Stimulated activated CD4-positive, alpha-beta T cell treated with anti-CD3 and anti-CD28 coated beads, Interleukin-12 subunit alpha, Interleukin-12 subunit beta, amount 100 ng/mL, for 48 hours (primary cell): ENCODE measurements around the gene SLC9A9.
A peak's percentile ranks its signal among the peaks of the same experiment; 100 is the strongest.
"Not testable (repeated sequence)": the region's sequence is repeated elsewhere in the genome, so short reads cannot be mapped to it uniquely, and the experiment has no call there.

Source experiments
- DNase-seq, 3 donors: peaks; one replicate each; pipeline ENCODE4 v3.0.0-alpha.2; 2020; ENCODE audit warnings: low read depth in 2 of 3, low spot score in 1 of 3

Gene SLC9A9

GRCh38 chr3:143298886-143299535, 549.3 kb downstream of the SLC9A9 start:
- DNase-seq = no peak

- DNase-seq = no peak
Measured at GRCh38 chr3:143298380-143298779, 549.9 kb downstream of the SLC9A9 start.

- DNase-seq = no peak
Measured at GRCh38 chr3:143295201-143296080, 552.8 kb downstream of the SLC9A9 start.

GRCh38 chr3:143294188-143294587, 554.1 kb downstream of the SLC9A9 start:
- DNase-seq = no peak

DNA sequence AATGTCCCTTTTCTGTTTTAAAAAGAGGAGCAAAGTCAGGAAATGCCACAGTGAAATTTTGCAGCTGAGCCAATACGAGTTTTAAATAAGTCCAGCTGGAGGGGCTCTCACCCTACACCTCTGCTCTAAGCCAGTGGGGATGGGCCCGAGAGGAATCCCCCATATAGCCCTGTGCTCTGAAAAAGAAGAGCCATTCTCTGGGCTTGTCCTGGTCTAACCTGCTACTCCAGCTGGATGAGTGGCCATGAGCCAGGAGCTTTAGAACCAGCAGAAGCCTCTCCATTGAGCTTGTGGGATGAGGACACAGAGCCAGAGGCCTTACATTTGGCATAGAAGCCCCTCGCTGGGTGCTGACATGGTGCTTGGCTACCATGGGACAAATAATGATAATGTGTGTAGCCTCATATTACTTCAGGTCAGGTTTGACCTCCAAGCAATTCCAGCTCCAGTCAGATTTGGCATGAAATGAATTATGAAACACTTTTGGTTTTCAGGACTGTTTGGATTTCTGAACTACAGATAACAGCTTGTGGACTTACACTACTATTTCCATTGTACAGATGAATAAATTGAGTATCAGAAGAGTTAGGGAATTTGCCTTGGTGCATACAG, 556.3 kb downstream of the SLC9A9 start:
- DNase-seq = no peak

- DNase-seq = no peak
Measured at GRCh38 chr3:143288944-143289343, 559.3 kb downstream of the SLC9A9 start.

GRCh38 chr3:143287403-143287802, 560.9 kb downstream of the SLC9A9 start:
- DNase-seq = no peak

DNA sequence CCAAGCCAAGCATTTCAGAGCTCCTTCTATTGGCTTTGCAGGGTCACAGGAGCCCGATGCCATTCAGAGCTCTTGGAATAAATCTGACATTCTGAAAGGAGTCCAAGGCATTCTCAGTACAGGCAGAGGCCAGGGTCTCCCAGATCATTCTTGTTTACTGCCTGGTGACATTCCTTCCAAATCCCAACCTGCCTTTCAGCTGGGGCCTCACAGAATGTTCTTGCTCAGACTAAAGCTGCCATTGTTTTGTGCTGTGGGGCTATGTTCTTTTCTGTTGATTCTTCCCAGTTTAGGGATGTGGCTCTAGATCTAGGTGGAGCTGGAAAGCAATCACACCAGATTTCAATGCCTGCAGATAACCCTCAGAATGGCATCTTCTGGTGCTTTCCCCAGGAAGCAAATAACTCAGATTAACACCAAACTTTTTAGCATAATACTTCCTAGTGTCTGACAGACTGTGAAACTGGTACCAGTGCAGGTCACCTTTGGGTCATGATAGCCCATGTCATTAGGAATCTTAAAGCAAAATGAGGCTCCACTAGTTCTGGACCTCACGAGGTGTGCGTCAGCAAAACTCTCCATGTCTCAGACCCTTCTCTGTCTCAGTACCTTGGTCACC, 561.8 kb downstream of the SLC9A9 start:
- DNase-seq = no peak

DNA sequence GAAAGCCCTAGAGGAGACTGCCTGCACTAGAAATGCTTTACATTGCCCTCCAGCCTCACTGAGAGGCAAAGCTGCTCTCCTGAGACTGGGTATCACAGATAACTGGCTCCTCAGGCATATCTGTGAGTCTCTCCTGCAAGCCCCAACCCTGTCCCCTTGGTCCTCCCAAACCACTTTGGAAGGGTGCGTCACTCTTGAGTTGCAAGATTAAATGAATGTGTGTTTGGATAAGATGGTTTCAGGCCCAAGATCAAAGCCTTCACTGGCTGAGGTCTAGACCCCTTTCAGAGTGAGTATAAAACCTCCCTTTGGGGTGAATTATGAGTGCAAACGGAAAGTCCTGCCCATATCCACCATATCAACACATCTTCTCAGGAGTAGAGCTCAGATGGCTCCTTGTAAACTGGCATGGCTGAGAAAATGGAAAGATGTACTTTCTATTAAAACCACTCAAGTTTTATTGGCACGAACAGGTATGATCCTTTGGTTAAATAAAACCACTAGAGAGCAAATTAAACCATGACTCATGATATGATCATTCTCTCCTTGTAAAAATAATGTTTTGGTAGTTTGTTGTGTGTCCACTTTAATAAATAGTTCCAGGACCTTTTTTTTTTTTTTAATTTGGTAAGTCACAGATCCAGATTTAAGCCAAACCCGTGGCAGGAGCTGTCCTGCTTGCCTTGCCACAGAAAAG, 564.7 kb downstream of the SLC9A9 start:
- DNase-seq = peak in 2 of 3 donors; percentile 2

GRCh38 chr3:143280984-143281383, 567.3 kb downstream of the SLC9A9 start:
- DNase-seq = no peak

DNA sequence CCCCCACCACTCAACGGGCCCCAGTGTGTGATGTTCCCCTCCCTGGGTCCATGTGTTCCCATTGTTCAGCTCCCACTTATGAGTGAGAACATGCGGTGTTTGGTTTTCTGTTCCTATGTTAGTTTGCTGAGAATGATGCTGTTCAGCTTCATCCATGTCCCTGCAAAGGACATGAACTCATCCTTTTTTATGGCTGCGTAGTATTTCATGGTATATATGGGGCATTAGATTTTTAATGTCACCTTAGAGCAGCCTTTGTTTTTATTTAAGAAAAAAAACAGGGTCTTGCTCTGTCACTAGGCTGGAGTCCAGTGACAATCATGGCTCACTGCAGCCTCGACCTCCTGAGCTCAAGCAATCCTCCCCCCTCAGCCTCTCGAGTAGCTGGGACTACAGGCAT, 568.7 kb downstream of the SLC9A9 start:
- DNase-seq = not testable (repeated sequence)

- no peak for DNase-seq
Measured at GRCh38 chr3:143278721-143279120, 569.5 kb downstream of the SLC9A9 start.

- DNase-seq = no peak
Measured at GRCh38 chr3:143277531-143277930, 570.7 kb downstream of the SLC9A9 start.

GRCh38 chr3:143276592-143276991, 571.7 kb downstream of the SLC9A9 start:
- no peak for DNase-seq

DNA sequence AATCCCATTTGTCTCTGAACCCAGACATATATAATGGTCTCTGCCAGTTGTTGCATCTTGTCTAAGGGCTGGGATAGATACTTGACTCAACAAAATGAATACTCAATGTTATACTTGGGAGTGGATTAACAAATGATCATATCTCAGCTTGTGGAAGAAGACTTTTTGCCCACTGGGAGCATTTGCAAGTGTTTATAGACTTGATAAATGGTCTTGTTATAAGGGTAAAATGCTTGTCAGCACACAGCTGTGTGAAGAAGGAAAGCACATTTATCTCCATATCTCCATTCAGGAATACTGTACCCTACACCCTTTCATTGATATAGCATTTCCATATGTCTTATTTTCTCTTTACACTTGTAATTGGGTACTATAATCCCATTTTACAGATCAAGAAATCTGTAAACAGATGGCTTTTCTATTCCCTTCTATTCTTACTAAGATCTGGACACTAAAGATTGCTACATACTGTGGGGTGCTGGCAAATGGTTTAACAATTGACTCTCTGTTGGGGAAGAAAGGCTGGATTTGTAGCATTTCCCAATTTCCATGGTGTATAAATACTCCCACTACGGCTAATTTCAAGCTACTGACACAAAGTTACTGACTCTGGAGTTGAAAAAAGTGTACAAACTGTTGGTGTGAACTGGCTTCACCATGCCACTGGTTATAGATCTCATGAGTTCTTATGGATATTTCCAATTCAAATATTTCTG, 574.1 kb downstream of the SLC9A9 start:
- no peak for DNase-seq

- no peak for DNase-seq
Measured at GRCh38 chr3:143271136-143271535, 577.1 kb downstream of the SLC9A9 start.

DNA sequence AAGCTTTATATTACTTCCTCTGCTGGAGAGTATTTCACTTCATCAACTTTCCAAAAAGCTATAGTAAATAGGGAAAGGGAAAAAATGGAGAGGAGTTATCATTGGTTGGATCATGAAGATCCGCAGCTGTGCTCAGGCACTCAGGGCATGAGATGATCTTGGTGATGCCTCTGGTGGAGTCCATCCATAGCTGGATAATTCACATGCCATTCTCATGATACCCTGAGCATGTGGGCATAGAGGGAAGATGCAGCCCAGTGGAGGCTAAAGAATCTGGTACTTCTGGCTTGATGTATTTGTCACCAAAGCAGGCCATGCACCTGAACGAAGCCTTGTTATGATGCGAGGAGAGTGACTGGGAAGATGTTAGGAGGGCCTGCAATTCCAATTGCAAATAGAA, 578.5 kb downstream of the SLC9A9 start:
- no peak for DNase-seq

- no peak for DNase-seq
Measured at GRCh38 chr3:143267989-143268388, 580.3 kb downstream of the SLC9A9 start.

- no peak for DNase-seq
Measured at GRCh38 chr3:143266927-143267326, 581.3 kb downstream of the SLC9A9 start.

- DNase-seq = no peak
Measured at GRCh38 chr3:143266511-143266910, 581.8 kb downstream of the SLC9A9 start.
